Ishikawa (cell line): ENCODE results near the gene MGAT3.

ENCODE experiments used
- CEBPB ChIP-seq: IDR thresholded peaks from 2 replicates; pipeline ENCODE4 v1.6.1; 2012
- CREB1 ChIP-seq: IDR thresholded peaks from 2 replicates; pipeline ENCODE4 v1.6.1; 2012; ENCODE audit warnings: low read depth
- EGR1 ChIP-seq: IDR thresholded peaks from 2 replicates; pipeline ENCODE4 v1.6.1; 2012
- EP300 ChIP-seq: IDR thresholded peaks from 2 replicates; pipeline ENCODE4 v1.6.1; 2012; ENCODE audit warnings: borderline replicate concordance
- FOXM1 ChIP-seq: IDR thresholded peaks from 2 replicates; pipeline ENCODE4 v1.6.1; 2012; ENCODE audit warnings: low read depth, borderline replicate concordance
- MAX ChIP-seq: IDR thresholded peaks from 2 replicates; pipeline ENCODE4 v1.6.1; 2012
- NFIC ChIP-seq: IDR thresholded peaks from 2 replicates; pipeline ENCODE4 v1.6.1; 2012
- RAD21 ChIP-seq: IDR thresholded peaks from 2 replicates; pipeline ENCODE4 v1.6.1; 2012; ENCODE audit warnings: low read depth
- REST ChIP-seq: IDR thresholded peaks from 2 replicates; pipeline ENCODE4 v1.6.1; 2012; ENCODE audit warnings: low read depth, mild to moderate bottlenecking
- TAF1 ChIP-seq: IDR thresholded peaks from 2 replicates; pipeline ENCODE4 v1.6.1; 2012; ENCODE audit warnings: low read depth, mild to moderate bottlenecking
- TCF12 ChIP-seq: IDR thresholded peaks from 2 replicates; pipeline ENCODE4 v1.6.1; 2012; ENCODE audit warnings: low read depth
- TEAD4 ChIP-seq: IDR thresholded peaks from 2 replicates; pipeline ENCODE4 v1.6.1; 2012
- USF1 ChIP-seq: IDR thresholded peaks from 2 replicates; pipeline ENCODE4 v1.6.1; 2012
- YY1 ChIP-seq: IDR thresholded peaks from 2 replicates; pipeline ENCODE4 v1.6.1; 2012; ENCODE audit warnings: low read depth
- ZBTB7A ChIP-seq: IDR thresholded peaks from 2 replicates; pipeline ENCODE4 v1.6.1; 2012; ENCODE audit warnings: low read depth

MGAT3 gene

GRCh38 chr22:39410264-39410663 is 46.5 kb upstream of the MGAT3 start:
- no peak for TF ChIP-seq CREB1
- TF ChIP-seq FOXM1 = no peak
- no peak for TF ChIP-seq MAX
- TF ChIP-seq EP300 = no peak
- no peak for TF ChIP-seq EGR1
- TF ChIP-seq TAF1 = no peak
- TF ChIP-seq RAD21 = no peak
- TF ChIP-seq TEAD4 = no peak
- TF ChIP-seq REST = no peak
- TF ChIP-seq YY1 = no peak
- TF ChIP-seq TCF12 = no peak
- no peak for TF ChIP-seq NFIC
- no peak for TF ChIP-seq CEBPB
- no peak for TF ChIP-seq ZBTB7A

GRCh38 chr22:39414377-39414776 is 42.4 kb upstream of the MGAT3 start:
- no peak for TF ChIP-seq MAX
- no peak for TF ChIP-seq EGR1
- TF ChIP-seq FOXM1 = no peak
- no peak for TF ChIP-seq RAD21
- no peak for TF ChIP-seq TAF1
- no peak for TF ChIP-seq NFIC
- no peak for TF ChIP-seq CREB1
- no peak for TF ChIP-seq TCF12
- no peak for TF ChIP-seq ZBTB7A
- no peak for TF ChIP-seq EP300
- TF ChIP-seq TEAD4 = no peak
- TF ChIP-seq YY1 = no peak
- no peak for TF ChIP-seq CEBPB
- TF ChIP-seq USF1 = no peak
- no peak for TF ChIP-seq REST

GRCh38 chr22:39414886-39415285 is 41.9 kb upstream of the MGAT3 start:
- TF ChIP-seq USF1 = no peak
- no peak for TF ChIP-seq RAD21
- no peak for TF ChIP-seq TAF1
- TF ChIP-seq TEAD4 = no peak
- no peak for TF ChIP-seq CEBPB
- no peak for TF ChIP-seq FOXM1
- TF ChIP-seq EGR1 = no peak
- TF ChIP-seq TCF12 = no peak

- TF ChIP-seq CREB1 = no peak
These were observed 41.3 kb upstream of the MGAT3 start for GRCh38 chr22:39415506-39415905.

- no peak for TF ChIP-seq ZBTB7A
- TF ChIP-seq CEBPB = no peak
- no peak for TF ChIP-seq EGR1
- TF ChIP-seq TEAD4 = no peak
- TF ChIP-seq EP300 = no peak
- no peak for TF ChIP-seq NFIC
- no peak for TF ChIP-seq RAD21
- no peak for TF ChIP-seq CREB1
- TF ChIP-seq REST = no peak
- TF ChIP-seq YY1 = no peak
- no peak for TF ChIP-seq TCF12
- no peak for TF ChIP-seq USF1
- no peak for TF ChIP-seq FOXM1
These were observed 40.5 kb upstream of the MGAT3 start for GRCh38 chr22:39416319-39416718.
